HepG2 (cell line): ENCODE measurements around the gene SCAPER. TPM values are rescaled to one million over a fixed set of nuclear protein-coding genes. Genes with fewer than 3 reads are reported as not detected.

Source experiments
- ATAC-seq: fragments of 200-7000 bp; cut with Tn5 transposase; 3 replicates; pipeline ENCODE4 v1.9.1; 2020; ENCODE audit warnings: mild to moderate bottlenecking, moderate library complexity
- BruUV-seq: library from RNA; stranded (reverse); fragments of 400-500 nt; replicated peaks from 2 replicates; lab custom pipeline; 2021; lab: Mats Ljungman, UMichigan
- CTCF ChIA-PET: fragments of 300-600 bp; formaldehyde crosslinking; extraction: SDS; loops from one replicate; lab custom pipeline; 2021; ENCODE audit warnings: low total read pairs, inconsistent platforms, low intra/inter-chr PET ratio; lab: Yijun Ruan, JAX
- POLR2A ChIA-PET: fragments of 350-600 bp; sonication (Branson Sonifier 250); formaldehyde crosslinking; loops from one replicate; lab custom pipeline; 2020; ENCODE audit warnings: antibody characterized with exemption, inconsistent platforms; lab: Yijun Ruan, JAX
- DNase-seq: peaks from one replicate; pipeline ENCODE4 v3.0.0-alpha.2; 2015; ENCODE audit warnings: low spot score
- FAIRE-seq: peaks from 3 replicates; lab custom pipeline; 2011; peaks lifted over from hg19 to GRCh38; lab: Jason Lieb, UNC
- H2AFZ ChIP-seq: one replicate; pipeline ENCODE4 v1.6.1; 2011; ENCODE audit warnings: low read length, inconsistent platforms
- H3K27ac ChIP-seq: fragments of 300-600 bp; 3 replicates; pipeline ENCODE4 v1.8.0; 2011; ENCODE audit warnings: mixed run types, mild to moderate bottlenecking, mixed read lengths, low read length, inconsistent platforms; ENCODE audit not compliant: insufficient read depth; ENCODE audit errors: extremely low read length
- H3K27me3 ChIP-seq, 2 experiments: fragments of 200-600 bp in 1 of 2; 2 replicates in 1 of 2; 3 replicates in 1 of 2; pipeline versions ENCODE4 v1.6.0 to v1.8.0; 2011; ENCODE audit warnings: low read length in 2 of 2, mild to moderate bottlenecking in 2 of 2, moderate library complexity in 2 of 2, inconsistent platforms in 1 of 2; ENCODE audit not compliant: insufficient read depth in 2 of 2, control insufficient read depth in 1 of 2
- H3K36me3 ChIP-seq, 2 experiments: fragments of 200-600 bp in 1 of 2; replicated peaks in 1 of 2; 2 replicates in 1 of 2; 3 replicates in 1 of 2; pipeline versions ENCODE4 v1.5.1 to v1.8.0; 2011; ENCODE audit warnings: low read length in 2 of 2, inconsistent platforms in 1 of 2; ENCODE audit not compliant: insufficient read depth in 2 of 2, control insufficient read depth in 1 of 2
- H3K4me1 ChIP-seq: 2 replicates; pipeline ENCODE4 v1.5.1; 2012; ENCODE audit warnings: low read length, inconsistent platforms; ENCODE audit not compliant: insufficient read depth
- H3K4me2 ChIP-seq: 2 replicates; pipeline ENCODE4 v1.6.0; 2011; ENCODE audit warnings: low read depth, low read length, inconsistent platforms
- H3K4me3 ChIP-seq, 3 experiments: fragments of 200-600 bp in 1 of 3; sonication (generic), shearing (Covaris generic) in 1 of 3; replicated peaks in 1 of 3; 2 replicates each; pipeline ENCODE4 v1.5.1; 2011 to 2016; ENCODE audit warnings: low read length in 3 of 3, inconsistent platforms in 2 of 3, low read depth in 2 of 3, mild to moderate bottlenecking in 2 of 3, control low read depth in 1 of 3, mixed read lengths in 1 of 3; ENCODE audit not compliant: insufficient read depth in 1 of 3
- H3K79me2 ChIP-seq: one replicate; pipeline ENCODE4 v1.6.1; 2011; ENCODE audit warnings: low read length, inconsistent platforms; ENCODE audit not compliant: insufficient read depth
- H3K9ac ChIP-seq: 2 replicates; pipeline ENCODE4 v1.6.0; 2011; ENCODE audit warnings: mild to moderate bottlenecking, low read depth, low read length, inconsistent platforms; ENCODE audit not compliant: insufficient read depth
- H3K9me3 ChIP-seq: 2 replicates; pipeline ENCODE4 v1.5.1; 2012; ENCODE audit warnings: mild to moderate bottlenecking, low read length
- H4K20me1 ChIP-seq: 2 replicates; pipeline ENCODE4 v1.6.0; 2011; ENCODE audit warnings: inconsistent platforms, mild to moderate bottlenecking, low read length, moderate library complexity; ENCODE audit not compliant: insufficient read depth
- ATRX ChIP-seq: sonication (generic); formaldehyde crosslinking; IDR thresholded peaks from 2 replicates; pipeline ENCODE4 v1.4.0; 2020; ENCODE audit warnings: missing genetic modification reagents, borderline replicate concordance
- FOXA1 ChIP-seq, 2 experiments: fragments of 450-650 bp in 1 of 2; sonication (generic) in 1 of 2; formaldehyde crosslinking in 1 of 2; IDR thresholded peaks; 2 replicates each; pipeline versions ENCODE4 v1.4.0 to v1.6.1; 2016 to 2020; ENCODE audit warnings: missing genetic modification reagents in 1 of 2
- SALL1 ChIP-seq: sonication (generic); formaldehyde crosslinking; IDR thresholded peaks from 2 replicates; pipeline ENCODE4 v1.8.0; 2022; ENCODE audit warnings: mild to moderate bottlenecking, missing genetic modification reagents
- ZMYM4 ChIP-seq: sonication (generic); formaldehyde crosslinking; IDR thresholded peaks from 2 replicates; pipeline ENCODE4 v1.8.1; 2023; ENCODE audit warnings: mild to moderate bottlenecking, missing genetic modification reagents
- ZNF205 ChIP-seq: IDR thresholded peaks from 2 replicates; pipeline ENCODE4 v1.6.1; 2018; ENCODE audit warnings: missing biosample characterization, missing genetic modification reagents
- ZNF264 ChIP-seq: sonication (generic); formaldehyde crosslinking; IDR thresholded peaks from 2 replicates; pipeline ENCODE4 v1.4.0; 2020; ENCODE audit warnings: missing genetic modification reagents
- ZNF329 ChIP-seq: sonication (generic); formaldehyde crosslinking; IDR thresholded peaks from 2 replicates; pipeline ENCODE4 v1.9.0; 2021; ENCODE audit warnings: low read depth, mild to moderate bottlenecking, missing genetic modification reagents
- ZNF543 ChIP-seq: sonication (generic); formaldehyde crosslinking; IDR thresholded peaks from 2 replicates; pipeline ENCODE4 v1.4.0; 2020; ENCODE audit warnings: mild to moderate bottlenecking, missing genetic modification reagents
- ZZZ3 ChIP-seq: sonication (generic); formaldehyde crosslinking; IDR thresholded peaks from 2 replicates; pipeline ENCODE4 v1.4.0; 2020; ENCODE audit warnings: missing genetic modification reagents, mild to moderate bottlenecking, borderline replicate concordance
- WGBS: methylation state at CpG from one replicate; pipeline ENCODE4 v1.1.6; 2017; ENCODE audit warnings: low lambda C conversion rate; 5-methylcytosine and 5-hydroxymethylcytosine counted together
- in situ Hi-C: cut with HindIII; loops from 2 replicates; pipeline ENCODE4 v1.10.0; 2017; ENCODE audit warnings: low pct_unique_long_range_greater_than_20kb; ENCODE audit not compliant: extremely low pct_ligation_motif_present
- intact Hi-C: fragments of 100-400 bp; cut with micrococcal nuclease; formaldehyde crosslinking; loops from one replicate; pipeline ENCODE4 v1.10.0; 2022; ENCODE audit not compliant: unreplicated experiment
- polyA plus RNA-seq, 8 experiments: library from polyadenylated mRNA; depleted of rRNA in 3 of 8; stranded (reverse) in 7 of 8; unstranded in 1 of 8; fragments of >200 nt; fragmentation: Illumina TruSeq in 4 of 8; extraction: Trizol in 4 of 8; gene quantifications; 2 replicates each; pipeline versions ENCODE4 v1.2.1 to v1.2.3, GENCODE V29; 2011 to 2016; ENCODE audit warnings: low read depth in 4 of 8, missing spikeins in 1 of 8, mixed read lengths in 1 of 8; ENCODE audit not compliant: insufficient read depth in 1 of 8
- total RNA-seq, 5 experiments: library from RNA; depleted of rRNA; stranded (reverse); fragments of >200 nt; fragmentation: Illumina TruSeq; extraction: Trizol; gene quantifications; 2 replicates each; pipeline ENCODE4 v1.2.3, GENCODE V29; 2016; ENCODE audit warnings: low read depth in 1 of 5

Gene SCAPER
- total and polyA plus RNA-seq, 2 of the 13 experiments (the other 11 are each of a cell fraction or from before 2014, with no cell fraction given), result 4.3 to 10.5 TPM

DNA sequence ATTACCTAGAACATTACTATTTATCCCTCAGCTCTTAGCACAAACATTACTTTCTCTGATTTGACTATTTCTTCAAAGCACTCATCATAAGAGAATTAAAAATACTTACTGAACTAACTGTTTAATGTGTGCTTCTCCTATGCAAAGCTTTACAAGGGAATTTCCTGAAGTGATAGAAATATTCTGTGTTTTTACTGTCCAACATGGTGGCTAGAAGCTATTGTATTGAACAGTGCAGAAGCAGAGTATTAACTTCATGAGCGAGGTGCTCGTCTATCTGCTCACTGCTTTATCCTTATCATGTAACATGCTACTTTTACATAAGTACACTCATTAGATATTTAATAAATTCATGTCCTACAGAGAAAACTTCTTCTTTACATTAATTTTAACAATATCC, 329.5 kb downstream of the SCAPER start:
- intact Hi-C loops (no loop called here), in situ Hi-C loops (no loop called here)
- WGBS, result 99% methylated on average over 2 of the region's 2 CpGs
- BruUV-seq, result no TSS peak
- FAIRE-seq (no peak), DNase-seq (no peak), ATAC-seq (no peak)
- Histone ChIP-seq H3K4me2 (no peak overlapping the region), H3K9me3 (no peaks in the 10 kb centered on the region), H3K4me1 (peaks cover 32% of the 10 kb centered on the region), H3K27me3 (no peaks in the 10 kb centered on the region), H3K9ac (no peak overlapping the region), H3K79me2 (no peaks in the 10 kb centered on the region), H3K4me3 (no peak overlapping the region), H3K36me3 (no peaks in the 10 kb centered on the region), H3K27ac (no peak overlapping the region), H4K20me1 (no peaks in the 10 kb centered on the region), H2AFZ (no peak overlapping the region)
- POLR2A ChIA-PET, result no interaction called here
- TF ChIP-seq FOXA1 (IDR thresholded peaks at IDR 0.05), result no peak
- no peak for TF ChIP-seq FOXA1 (CRISPR knock-in tag; IDR thresholded peaks at IDR 0.05)
- TF ChIP-seq ZMYM4 (CRISPR knock-in tag), result no peak
- TF ChIP-seq ZNF543 (CRISPR knock-in tag), result no peak
- TF ChIP-seq SALL1 (CRISPR knock-in tag), result no peak
- TF ChIP-seq ZNF264, result no peak
- TF ChIP-seq ZNF329 (CRISPR knock-in tag), result no peak
- CTCF ChIA-PET, result no interaction called here

DNA sequence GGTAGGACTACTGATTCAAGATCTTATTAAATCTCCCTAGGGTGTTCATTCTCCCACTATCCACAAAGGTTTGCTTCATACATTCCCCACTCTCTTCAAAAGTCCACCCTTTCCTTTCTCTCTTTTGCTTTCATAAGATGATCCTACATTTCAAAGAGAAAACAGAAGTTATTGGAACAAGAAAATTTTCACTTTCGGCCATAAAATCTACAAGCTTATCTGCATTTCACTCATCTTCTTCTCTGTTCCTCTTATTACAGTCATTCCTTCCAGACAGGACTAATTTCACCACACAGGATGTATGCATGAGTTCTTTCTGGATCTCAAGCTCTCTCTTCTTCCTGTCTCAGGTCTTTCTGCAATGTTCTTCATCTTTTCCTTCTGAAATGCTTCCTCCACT, 329.9 kb downstream of the SCAPER start:
- no peaks in the 10 kb centered on the region for H4K20me1 ChIP-seq
- ATAC-seq (no peak), FAIRE-seq (no peak)
- H2AFZ ChIP-seq, result no peak overlapping the region
- BruUV-seq, result no TSS peak
- no peak overlapping the region for H3K9ac ChIP-seq
- H3K27me3 ChIP-seq, result no peaks in the 10 kb centered on the region
- WGBS, result 92% methylated on average over 1 of the region's 1 CpG
- intact Hi-C loops, result no loop called here
- TF ChIP-seq ZNF205 (no peak), ZZZ3 (CRISPR knock-in tag) (no peak), ATRX (CRISPR knock-in tag) (no peak)
- TF ChIP-seq, all 625 proteins: peak for 0
- Histone ChIP-seq H3K27ac (no peak overlapping the region), H3K4me1 (peaks cover 32% of the 10 kb centered on the region), H3K4me2 (no peak overlapping the region), H3K4me3 (no peak overlapping the region), H3K36me3 (no peaks in the 10 kb centered on the region), H3K9me3 (no peaks in the 10 kb centered on the region), H3K79me2 (no peaks in the 10 kb centered on the region)
- CTCF ChIA-PET, result no interaction called here
- no peak for DNase-seq
- in situ Hi-C loops, result no loop called here
- POLR2A ChIA-PET, result no interaction called here
